SIG-M5 treated with dmso at 0.1 percent for 504 hours (cell line): ENCODE data around the gene NTRK1.

Experiments
- DNase-seq: peaks from one replicate; lab custom pipeline; 2025; ENCODE audit not compliant: unreplicated experiment; lab: John Stamatoyannopoulos, UW

Gene NTRK1

GRCh38 chr1:156930483-156930882, 69.8 kb downstream of the NTRK1 start:
- DNase-seq, result no peak
